HG02571 (cell line): ENCODE results near the gene NFE2.
"Not testable (repeated sequence)": the region's sequence is repeated elsewhere in the genome, so short reads cannot be mapped to it uniquely, and the experiment has no call there.

Experiments
- ATAC-seq: cut with Tn5 transposase; IDR thresholded peaks from one replicate; pipeline ENCODE4 v1.9.1; 2021; ENCODE audit warnings: mild to moderate bottlenecking, moderate library complexity; ENCODE audit not compliant: unreplicated experiment

NFE2 gene

DNA sequence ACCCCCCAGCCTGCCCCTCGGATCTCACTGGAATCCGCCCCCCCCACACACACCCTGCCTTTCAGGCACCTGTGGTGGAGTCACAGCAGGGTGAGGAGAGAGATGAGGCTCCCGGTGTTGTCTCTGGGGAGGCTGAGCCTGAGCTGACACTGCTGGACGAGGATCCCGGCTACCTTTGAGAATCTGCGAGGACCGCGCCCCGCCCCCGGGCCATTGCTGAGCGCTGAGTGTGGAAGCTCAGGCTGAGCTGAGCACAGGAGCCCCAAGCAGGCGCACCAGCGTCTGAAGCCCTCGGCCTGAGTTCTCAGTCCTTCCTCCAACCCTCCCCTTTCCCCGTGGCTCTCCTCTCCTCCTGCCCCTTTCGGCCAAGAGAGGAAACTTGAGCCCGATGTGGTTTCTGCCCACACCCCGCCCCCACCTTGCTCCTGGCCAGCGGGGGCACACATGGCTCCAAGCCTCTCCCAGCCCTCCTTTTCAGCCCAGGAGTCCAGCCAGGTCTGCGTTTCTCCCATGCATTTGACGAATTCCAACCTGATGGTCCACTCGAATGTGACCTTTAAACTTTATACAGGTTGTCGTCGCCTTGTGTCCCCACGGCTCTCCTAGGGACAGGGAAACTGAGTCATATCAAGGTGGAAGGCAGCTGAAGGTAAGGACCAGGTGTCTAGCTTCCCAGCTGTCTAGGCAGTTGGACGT is at the start of gene NFE2:
Gene NFE2, minus strand, starts transcription at position 284 of the 696 bp plus-strand sequence. CDS start 5,767 bp downstream, outside the sequence.
- ATAC-seq = no peak

DNA sequence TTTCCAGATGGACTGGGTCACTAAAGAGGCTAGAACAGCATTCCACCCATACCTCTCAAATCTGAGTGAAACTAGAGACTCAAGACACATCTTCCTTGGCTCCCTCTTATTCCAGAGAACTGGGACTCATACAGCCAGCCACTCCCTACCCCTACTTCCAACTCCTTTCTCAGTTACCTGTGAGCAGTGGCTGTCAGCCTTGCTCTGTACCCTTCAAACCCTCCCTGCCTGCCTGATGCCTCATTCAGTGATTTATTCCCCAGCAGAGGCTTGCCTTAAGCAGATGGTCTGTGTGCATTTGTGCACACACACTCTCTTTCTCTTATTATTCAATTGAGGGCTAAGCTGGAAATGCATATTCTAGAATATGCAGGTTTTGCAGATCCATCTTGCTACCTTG is 48.9 kb upstream of the NFE2 start:
- ATAC-seq = no peak

DNA sequence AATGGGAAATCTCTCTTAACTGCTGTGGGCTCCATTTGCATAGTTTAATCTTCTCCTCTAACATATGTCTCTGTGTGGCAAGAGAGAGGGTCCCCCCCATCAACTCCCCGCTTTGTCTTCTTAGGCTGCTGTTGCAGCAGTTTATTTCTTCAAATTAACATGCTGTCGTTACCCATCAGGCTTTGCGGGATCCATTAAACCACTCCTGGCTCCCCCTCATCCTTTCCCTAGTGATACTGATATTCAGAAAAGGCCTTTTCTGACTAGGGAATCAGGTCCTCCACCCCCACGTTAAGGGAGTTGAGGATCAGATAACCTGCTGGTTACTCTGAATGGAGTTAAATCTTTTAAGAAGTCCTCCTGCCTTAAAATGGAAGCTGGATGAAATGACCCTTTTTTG is 48.2 kb upstream of the NFE2 start:
- no peak for ATAC-seq

DNA sequence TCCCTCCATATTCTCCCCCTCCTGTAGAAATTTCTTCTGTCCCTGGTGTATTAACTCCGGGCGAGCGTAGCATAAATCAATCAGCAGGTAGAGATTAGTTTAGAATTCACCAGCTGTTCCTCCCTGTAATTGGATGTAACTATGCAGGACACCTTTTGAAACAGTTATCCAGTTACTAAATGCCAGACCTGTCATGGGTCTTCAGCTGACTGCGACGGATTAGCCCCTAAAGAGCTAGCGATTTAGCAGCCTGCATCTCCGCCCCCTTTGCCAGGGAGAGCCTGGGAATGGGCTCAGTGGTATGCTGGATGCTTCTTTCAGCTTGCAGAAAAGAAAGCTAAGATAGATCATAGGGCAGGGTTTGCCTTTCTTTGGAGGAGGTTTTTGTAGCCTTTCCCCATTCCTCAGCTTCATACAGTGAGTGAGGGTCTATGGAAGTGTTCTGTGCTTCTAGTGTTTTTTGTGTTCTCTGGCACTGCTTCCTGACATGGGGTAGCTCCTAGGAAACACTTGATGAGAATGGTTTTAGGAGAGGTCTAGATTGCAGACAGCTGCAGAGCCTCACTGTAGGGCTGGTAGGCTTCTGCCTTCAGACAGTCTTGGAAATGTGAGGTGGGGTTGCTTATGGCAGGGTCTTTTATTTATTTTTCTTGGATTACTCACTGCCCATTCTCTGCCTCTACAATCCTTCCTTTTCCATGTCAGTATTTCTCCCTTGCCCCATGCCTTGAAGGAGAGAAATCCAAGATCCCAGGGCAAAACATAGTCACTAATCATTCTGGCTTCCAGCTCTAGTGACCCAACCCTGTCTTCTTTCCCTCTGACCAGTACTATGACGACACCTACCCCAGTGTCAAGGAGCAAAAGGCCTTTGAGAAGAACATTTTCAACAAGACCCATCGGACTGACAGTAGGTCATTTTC is 40.8 kb upstream of the NFE2 start:
- ATAC-seq = no peak

DNA sequence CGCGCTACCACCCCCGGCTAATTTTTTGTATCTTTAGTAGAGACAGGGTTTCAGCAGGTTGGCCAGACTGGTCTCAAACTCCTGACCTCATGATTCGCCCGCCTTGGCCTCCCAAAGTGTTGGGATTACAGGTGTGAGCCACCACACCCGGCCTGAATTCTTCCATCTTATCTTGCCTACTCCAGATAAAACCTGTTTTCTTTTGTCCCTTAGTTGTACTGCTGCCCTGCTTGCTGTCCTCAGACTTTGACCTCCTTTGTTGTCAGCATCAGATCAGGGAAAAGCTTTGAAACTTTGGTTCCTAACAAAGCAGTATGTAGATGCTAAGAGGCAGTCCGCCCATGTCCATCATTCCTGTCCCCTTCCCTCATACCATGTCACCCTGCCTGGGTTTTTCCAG is 40.0 kb upstream of the NFE2 start:
- ATAC-seq = no peak

DNA sequence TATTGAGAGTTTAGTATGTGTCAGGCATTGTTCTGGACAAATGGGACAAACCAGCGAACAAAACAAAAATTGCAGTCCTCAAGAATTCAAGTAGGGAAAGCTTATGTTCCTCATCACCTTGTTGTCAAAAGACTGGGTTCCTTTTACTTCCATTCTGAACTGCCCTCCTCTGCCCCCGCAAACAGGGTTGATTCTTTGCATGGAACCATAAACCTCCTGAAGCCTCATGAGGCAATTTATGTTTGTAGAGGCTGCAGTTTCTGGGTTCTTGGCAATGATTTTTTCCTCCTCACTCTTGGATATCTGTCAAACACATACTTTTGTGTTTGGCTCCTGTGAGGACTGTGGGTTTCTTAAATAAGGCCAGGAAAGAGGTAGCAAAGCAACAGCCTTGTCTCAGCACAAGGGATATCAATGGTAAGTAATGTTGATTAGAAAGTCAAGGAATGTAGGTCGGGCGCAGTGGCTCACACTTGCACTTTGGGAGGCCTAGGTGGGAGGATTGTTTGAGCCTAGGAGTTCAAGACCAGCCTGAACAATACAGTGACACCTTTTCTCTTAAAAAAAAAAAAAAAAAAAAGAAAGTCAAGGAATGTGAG is 38.0 kb upstream of the NFE2 start:
- ATAC-seq = no peak

DNA sequence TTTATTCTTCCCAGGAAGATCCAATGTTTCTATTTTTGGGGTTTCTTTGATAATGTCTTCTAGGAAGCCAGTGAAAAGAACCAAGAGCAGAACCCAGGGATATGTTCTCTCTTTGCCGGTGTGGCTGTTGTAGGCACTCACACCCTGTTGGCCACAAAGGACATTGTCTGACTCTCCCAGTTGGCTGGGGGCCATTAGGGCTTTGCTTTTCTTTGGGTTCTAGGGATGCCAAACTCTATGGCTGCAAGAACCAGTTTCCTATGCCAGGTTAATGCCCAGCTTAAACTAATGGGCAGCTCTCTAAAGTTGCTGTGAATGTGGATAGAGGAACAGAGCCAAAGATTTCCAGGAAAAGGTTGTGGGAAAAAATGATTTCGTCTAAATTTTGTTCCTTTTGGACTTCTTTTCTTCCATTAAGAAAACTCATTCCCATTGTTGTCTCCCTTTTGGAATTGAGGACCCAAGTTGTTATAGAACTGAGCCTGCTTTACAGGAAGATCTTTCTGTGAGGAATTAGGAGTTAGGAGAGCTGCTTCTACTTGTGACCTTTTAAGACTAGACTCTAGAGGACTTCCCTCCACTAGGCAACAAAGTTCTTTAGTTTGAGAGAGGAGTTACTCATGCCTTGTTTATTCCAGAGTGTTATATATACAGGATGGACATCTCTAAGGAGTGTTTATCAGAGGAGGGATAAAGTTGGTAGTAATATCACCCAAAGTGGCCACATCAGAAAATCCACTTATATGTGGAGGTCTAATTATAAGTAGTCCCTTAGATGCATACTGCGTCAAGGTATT is 37.2 kb upstream of the NFE2 start:
- ATAC-seq = no peak

DNA sequence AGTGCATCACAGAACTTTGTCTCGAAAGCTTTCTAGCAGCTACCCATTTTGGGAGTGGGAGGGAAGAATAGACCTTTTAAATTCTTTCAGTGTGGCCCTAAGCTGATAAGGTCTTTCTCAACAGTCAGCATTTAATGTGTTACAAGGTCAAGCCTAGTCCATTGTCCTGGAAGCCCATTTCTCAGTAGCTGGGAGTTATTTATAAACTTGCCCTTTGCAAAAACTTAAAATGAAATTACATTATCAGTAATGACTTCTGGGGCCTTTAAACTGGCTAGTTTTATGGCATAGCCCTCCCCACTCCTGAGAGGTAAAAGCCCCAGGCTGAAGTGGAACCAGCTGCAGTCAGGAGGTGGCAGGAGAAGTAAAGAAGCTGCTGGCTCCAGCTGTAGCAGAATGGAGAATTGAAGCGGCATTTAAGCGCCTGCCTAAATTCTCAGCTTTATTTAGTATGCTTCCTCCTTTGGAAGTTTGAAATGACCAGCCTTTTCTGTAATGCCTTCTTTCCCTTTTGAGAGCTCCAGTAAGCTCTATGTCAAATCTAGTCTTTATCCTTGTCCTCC is 36.5 kb upstream of the NFE2 start:
- no peak for ATAC-seq

DNA sequence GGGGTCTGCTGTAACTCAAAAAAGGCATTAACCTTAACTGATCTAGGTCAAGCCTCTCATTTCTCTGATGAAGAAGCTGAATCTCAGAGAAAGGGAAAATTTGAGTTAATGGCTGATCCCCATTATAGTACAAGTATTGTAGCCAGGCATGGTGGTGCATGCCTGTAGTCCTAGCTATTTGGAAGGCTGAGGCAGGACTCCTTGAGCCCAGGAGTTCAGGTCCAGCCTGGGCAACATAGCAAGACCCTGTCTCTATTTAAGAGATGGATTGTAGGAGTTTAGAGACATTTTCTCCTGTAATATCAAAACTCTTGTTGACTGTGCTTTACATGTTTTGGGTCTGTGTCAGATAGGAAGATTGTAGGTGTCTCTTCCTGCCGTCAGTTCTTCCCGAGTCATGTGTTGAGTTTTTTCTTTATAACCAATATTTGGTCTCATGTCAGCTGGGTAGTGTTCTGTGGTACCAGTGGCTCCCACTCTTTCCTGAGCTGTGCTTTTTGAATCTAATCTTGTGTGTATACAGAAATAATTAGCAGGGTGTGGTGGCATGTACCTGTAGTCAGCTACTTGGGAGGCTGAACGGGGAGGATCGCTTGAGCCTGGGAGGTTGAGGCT is 32.7 kb upstream of the NFE2 start:
- ATAC-seq = no peak

DNA sequence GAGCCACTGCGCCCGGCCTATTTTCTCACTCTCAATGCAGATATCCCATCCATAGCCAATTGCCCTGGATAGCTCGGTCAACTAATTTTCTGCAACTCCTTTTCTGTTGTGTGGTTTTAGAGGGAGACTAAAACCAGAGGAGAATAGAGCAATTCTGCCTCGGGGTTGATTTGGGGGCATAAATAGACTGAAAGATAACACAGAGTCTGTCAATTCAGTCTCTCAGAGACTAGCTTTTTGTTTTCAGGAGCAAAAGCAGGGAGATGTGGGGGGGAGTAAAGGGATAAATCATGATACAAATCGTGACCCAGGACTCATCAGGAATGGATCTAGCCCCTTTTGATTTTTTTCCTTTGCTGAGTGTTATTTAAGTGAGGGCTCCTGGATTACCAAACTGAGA is 30.6 kb upstream of the NFE2 start:
- no peak for ATAC-seq

DNA sequence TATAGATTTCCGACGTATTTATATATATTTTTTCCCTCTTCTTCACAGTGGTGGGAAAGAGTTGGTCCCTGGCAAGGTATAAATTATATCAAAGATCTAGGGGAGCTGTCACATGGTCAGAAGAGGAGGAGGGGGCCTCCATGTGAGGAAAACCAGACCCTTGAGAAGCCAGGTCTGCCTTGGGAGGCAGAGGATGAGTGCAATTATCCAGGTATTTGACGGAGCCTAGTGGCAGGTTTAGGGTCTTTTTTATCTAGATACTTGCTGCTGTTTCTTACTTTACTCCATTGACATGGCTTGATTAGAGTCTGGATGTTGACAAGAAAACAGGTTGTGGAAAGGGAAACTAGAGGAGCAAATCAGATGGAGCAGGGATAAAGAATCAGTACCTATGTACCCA is 29.6 kb upstream of the NFE2 start:
- no peak for ATAC-seq

DNA sequence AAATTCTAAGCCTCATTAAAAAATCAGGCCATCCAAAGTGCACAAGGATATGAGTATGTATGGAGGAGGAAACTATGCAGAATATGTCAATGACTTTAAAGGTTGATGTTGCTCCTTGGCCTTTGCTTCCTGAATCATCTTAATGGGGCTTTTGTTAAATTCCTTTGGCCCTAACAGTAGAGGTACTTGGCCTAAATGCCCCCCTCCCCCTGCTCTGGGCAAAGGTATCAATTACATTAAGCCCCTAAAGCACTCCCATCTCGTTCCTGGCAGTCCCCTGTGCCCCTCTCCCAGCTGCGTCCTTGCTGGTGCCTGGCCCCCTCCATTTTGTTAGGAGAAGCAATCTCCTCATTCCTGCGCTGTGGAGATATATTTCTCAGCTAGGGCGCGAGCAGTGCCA is 28.9 kb upstream of the NFE2 start:
- ATAC-seq = no peak

DNA sequence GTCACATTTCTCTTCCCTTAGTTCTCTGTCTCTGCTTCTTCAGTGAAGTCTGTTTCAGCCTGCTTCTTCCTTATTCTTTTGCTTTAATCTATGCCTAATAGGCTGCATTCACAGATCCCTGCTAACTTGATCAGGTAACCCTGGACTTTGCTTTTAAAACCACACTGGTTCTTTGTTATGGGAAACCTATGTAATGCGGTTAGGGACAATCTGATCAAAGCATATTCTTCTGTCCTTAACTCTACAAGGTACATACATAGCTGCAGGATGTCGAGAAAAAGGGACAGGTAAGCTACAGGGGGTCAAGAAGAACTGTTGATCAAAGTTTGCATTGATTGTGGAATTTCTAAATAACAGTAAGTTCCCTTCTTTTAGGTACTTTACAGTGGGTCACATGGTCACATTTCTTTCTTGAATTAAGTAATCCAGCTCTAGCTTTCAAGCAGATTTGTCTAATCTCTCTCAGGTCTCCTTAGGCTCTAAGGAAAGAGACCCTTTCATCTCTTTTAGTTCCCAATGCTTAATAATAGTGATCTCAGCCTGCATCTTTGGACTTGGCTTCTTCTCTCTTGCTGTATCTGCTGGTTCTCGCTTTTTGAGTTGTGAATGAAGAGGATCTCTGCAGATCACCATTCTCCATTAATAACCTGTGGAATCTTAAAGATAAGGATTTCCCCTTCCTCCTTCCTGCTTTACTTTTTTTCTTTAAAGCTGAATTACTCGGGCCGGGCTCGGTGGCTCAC is 28.0 kb upstream of the NFE2 start:
- ATAC-seq = no peak

DNA sequence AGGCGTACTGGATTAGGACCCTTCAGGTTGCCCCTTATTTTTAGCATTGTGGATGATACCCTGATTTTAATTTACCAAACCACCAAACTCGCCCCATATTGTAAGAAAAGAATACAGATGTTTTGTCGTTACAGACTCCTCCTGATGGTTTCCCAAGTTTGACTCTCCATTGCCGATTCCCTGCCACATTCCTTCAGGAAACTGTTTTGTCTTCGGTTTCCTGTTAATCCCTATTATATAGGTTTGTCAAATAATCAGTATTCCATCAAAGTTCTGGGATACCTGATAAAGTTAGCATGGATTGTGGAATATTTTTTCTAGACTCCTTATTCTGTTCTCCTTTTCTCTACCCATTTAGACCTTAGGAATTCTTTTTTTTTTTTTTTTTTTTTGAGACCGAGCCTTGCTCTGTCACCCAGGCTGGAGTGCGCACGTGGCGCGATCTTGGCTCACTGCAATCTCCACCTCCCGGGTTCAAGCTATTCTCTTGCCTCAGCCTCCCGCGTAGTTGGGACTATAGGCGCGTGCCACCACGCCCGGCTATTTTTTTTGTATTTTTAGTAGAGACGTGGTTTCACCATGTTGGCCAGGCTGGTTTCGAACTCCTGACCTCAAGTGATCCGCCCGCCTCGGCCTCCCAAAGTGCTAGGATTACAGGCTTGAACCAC is 24.8 kb upstream of the NFE2 start:
- not testable (repeated sequence) for ATAC-seq

DNA sequence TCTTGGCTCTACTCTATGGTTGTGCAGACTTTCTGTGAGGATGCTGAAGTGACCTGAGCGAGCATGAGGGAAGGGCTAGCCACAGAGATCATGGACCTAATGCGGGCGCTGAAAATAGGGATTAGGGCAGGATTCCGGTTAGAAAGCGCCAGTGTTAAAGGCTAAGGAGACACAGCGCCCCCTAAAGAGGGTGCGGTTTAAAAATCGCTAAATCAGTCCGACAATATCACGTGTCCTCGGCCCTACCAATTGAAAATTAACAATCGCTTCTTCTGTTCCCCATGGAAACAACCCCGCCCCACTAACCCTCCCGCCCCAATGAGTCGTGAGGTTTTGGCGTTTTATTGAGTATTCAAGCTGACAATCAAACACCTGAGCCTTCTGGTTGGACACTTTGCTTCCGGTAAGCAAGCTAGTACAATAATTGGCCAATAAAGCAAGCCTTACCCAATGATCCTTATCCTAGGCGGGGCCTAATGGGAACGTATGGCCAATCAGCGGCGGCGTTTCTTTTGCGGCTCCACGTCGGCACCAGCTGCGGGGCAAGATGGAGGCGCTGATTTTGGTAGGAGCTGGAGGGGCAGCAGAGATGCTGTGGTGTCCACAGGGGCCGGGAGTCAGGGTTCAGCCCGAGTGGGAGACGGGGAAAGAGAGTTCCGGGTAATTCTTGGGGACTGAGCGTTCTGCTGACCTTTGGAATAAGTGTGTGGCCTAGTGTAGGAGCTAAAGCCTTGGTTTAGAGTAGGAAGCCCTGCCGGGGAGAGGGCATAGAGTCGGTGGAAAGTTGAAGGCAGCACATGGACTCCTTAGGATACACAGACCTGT is 24.0 kb upstream of the NFE2 start, which contains the start of gene COPZ1:
Gene COPZ1, plus strand, starts transcription at position 515 of the 825 bp plus-strand sequence. Its CDS starts 33 bp downstream, at position 548.
- peak; percentile 98 for ATAC-seq

DNA sequence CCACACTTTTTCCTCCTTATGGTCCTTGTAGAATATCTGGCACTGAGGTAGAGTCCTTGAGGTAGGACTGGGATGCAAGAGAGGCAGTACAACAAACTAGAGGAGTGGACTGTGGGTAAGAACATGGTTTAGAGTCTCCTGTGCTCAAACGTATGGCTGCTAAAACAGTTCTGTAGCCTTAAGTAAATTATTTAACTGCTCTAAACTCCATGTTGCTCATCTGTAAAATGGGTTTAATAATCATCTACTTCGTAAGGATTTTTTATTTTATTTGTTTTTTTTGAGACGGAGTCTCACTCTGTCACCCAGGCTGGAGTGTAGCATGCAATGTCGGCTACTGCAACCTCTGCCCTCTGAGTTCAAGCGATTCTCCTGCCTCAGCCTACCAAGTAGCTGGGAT is 20.5 kb upstream of the NFE2 start:
- ATAC-seq = no peak

DNA sequence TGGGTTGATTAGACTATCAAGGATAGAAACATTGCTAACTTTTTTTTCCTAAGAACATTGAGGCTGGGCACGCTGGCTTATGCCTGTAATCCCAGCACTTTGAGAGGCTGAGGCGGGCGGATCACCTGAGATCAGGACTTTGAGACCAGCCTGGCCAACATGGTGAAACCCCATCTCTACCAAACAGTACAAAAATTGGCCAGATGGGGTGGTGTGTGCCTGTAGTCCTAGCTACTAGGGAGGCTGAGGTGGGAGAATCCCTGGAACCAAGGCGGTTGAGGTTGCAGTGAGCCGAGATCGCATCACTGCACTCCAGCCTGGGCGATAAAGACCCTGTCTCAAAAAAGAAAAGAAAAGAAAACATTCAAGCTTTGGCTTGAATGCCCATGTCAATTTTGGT is 11.5 kb upstream of the NFE2 start:
- not testable (repeated sequence) for ATAC-seq

DNA sequence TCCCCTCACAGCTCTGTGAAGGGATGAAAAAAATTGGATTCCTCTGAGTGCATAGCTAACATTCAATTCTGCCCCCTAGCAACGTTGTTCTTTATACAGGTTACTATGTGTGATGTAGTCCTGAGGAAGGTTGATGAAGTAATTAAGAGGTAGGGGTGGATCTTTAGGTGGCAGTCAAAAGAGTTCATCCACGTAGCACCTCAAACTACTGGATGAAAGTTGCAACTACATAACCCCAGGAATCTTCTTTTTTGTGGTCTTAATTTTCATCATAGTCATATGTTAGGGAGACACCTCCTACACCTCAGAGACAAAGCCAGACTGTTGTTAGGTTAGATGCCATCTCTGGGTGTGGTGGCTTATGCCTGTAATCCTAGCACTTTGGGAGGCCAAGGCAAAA is 10.2 kb upstream of the NFE2 start:
- ATAC-seq = no peak
